ENCODE data around the gene GPATCH8. TPM values are rescaled to one million over a fixed set of nuclear protein-coding genes. Genes with fewer than 3 reads are reported as not detected.

Gene GPATCH8
- total and polyA plus RNA-seq, 2 of the 8 experiments (the other 6 are each of a cell fraction or from before 2014, with no cell fraction given), result 20.5 to 58.1 TPM

DNA sequence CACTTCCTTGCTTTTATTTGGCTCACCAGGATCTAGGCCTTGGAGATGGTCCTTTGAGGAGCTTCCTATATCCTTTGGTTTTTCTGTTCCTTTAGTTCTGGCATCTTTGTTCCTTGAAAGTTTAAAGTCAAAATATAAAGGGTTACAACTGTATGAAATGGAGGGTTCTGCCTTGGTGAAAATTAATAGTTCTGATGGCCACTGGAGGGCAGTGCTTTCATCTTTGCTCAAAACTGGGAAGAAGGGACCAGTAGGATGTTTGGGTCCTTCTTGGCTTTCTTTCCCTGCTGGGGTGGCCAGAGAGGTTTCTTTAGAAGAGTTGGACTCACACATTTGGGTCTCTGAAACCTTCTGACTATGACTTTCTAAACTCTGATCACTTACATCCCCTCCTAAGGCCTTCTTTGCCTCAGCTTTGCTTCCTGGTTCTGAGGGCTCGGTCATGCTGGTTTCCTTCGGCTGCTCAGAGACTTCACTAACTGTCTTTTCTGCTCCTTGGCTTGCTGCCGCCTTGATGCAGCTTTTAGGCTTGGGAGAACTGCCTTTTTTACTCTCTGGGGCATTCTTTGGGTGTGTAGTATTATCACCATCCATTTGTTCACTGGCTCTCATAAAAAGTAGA, 102.9 kb downstream of the GPATCH8 start:
- Histone ChIP-seq H4K5ac (ENCODE audit: insufficient read length, low read depth, low read length) (no peak overlapping the region), H3K36me3 (ENCODE audit: control insufficient read depth in 2 of 4, insufficient read depth in 4 of 4, low read length in 3 of 4) (peaks cover 21 to 42% (median 33%) of the 10 kb centered on the region in 4 experiments; a peak in 7 of 8 replicates), H3K4ac (replicated peaks; ENCODE audit: insufficient read length, low read depth, low read length) (no peak overlapping the region), H2AFZ (ENCODE audit: low read length) (no peak overlapping the region), H4K20me1 (replicated peaks in 1 of 2; ENCODE audit: control insufficient read depth in 1 of 2, insufficient read depth in 2 of 2, low read length in 2 of 2) (peaks cover 0 to 2% of the 10 kb centered on the region in 2 experiments), H4K8ac (ENCODE audit: extremely low read depth, insufficient read depth, low read length) (no peak overlapping the region), H3K18ac (ENCODE audit: extremely low read depth, low read length) (no peak overlapping the region), H2BK120ac (replicated peaks; ENCODE audit: low read depth, low read length) (no peak overlapping the region), H3K27me3 (replicated peaks in 1 of 4; ENCODE audit: control insufficient read depth in 3 of 4, extremely low read depth in 1 of 4, insufficient read depth in 3 of 4, low read length in 3 of 4) (no peaks in the 10 kb centered on the region), H3K4me3 (ENCODE audit: extremely low read depth in 1 of 4, insufficient read depth in 2 of 4, low read depth in 3 of 4, low read length in 4 of 4) (no peak overlapping the region), H4K91ac (replicated peaks; ENCODE audit: insufficient read length, low read length) (no peak overlapping the region), H3K4me1 (replicated peaks in 1 of 4; ENCODE audit: control insufficient read depth in 3 of 4, insufficient read depth in 4 of 4, low read length in 3 of 4) (no peaks in the 10 kb centered on the region), H3K14ac (ENCODE audit: insufficient read length) (no peak overlapping the region), H2BK20ac (ENCODE audit: low read length) (no peak overlapping the region), H3K27ac (ENCODE audit: low read depth, low read length) (no peak overlapping the region), H3K23me2 (ENCODE audit: low read depth, low read length) (no peaks in the 10 kb centered on the region), H2BK12ac (ENCODE audit: low read depth, low read length) (no peak overlapping the region), H3K79me1 (ENCODE audit: low read depth, low read length) (no peaks in the 10 kb centered on the region), H2BK15ac (ENCODE audit: low read length) (no peak overlapping the region), H3K9ac (replicated peaks in 1 of 4; ENCODE audit: extremely low read depth in 1 of 4, low read depth in 3 of 4, low read length in 3 of 4) (no peak overlapping the region), H3K23ac (ENCODE audit: insufficient read length) (no peak overlapping the region), H3K56ac (replicated peaks; ENCODE audit: insufficient read length, low read depth, low read length) (no peak overlapping the region), H3K9me3 (ENCODE audit: insufficient read depth in 2 of 2, low read depth in 1 of 2, low read length in 1 of 2) (no peaks in the 10 kb centered on the region), H2AK5ac (ENCODE audit: low read depth, low read length) (no peak overlapping the region), H3K4me2 (ENCODE audit: insufficient read depth in 1 of 2, low read depth in 2 of 2, low read length in 2 of 2) (no peak overlapping the region), H2BK5ac (ENCODE audit: low read depth, low read length) (no peak overlapping the region), H3K79me2 (ENCODE audit: control insufficient read depth in 1 of 2, insufficient read depth in 2 of 2, low read length in 2 of 2) (no peaks in the 10 kb centered on the region)
- WGBS, 2 experiments (ENCODE audit: extremely low coverage in 1 of 2, insufficient coverage in 1 of 2, insufficient read length in 1 of 2, insufficient replicate concordance in 2 of 2, low coverage in 1 of 2, low lambda C conversion rate in 2 of 2, missing lambda C conversion rate in 1 of 2), result 94% methylated on average over 3 of the region's 3 CpGs; no CpG with 5 or more reads in 1 of the 2 experiments
- peak; percentile 57 for FAIRE-seq
- peak in 1 of 2 experiments; percentile 43 for DNase-seq (ENCODE audit: low read depth in 1 of 2, low spot score in 2 of 2)
- ChIA-PET POLR2A (ENCODE audit: partially characterized antibody) (no interaction called here), CTCF (ENCODE audit: partially characterized antibody) (interaction anchor here (0.6 to 4.4 kb wide), 23 partner anchors 10 to 270 kb away, joined by 3 to 29 read pairs (median 3); partner anchors contain the start of gene ITGA2B)
- TF ChIP-seq SAP30 (IDR thresholded peaks at IDR 0.05; ENCODE audit: insufficient read depth, insufficient replicate concordance, low read length) (no peak), EGR1 (IDR thresholded peaks at IDR 0.05; ENCODE audit: borderline replicate concordance, low read depth, low read length) (no peak), RAD21 (IDR thresholded peaks at IDR 0.05 in 1 of 2, conservative IDR thresholded peaks at IDR 0.05 in 1 of 2; ENCODE audit: low read depth in 2 of 2, low read length in 2 of 2) (peak; percentile 54 to 62), ASH2L (IDR thresholded peaks at IDR 0.05; ENCODE audit: low read length) (no peak)
- TF ChIP-seq, protein P1, sequence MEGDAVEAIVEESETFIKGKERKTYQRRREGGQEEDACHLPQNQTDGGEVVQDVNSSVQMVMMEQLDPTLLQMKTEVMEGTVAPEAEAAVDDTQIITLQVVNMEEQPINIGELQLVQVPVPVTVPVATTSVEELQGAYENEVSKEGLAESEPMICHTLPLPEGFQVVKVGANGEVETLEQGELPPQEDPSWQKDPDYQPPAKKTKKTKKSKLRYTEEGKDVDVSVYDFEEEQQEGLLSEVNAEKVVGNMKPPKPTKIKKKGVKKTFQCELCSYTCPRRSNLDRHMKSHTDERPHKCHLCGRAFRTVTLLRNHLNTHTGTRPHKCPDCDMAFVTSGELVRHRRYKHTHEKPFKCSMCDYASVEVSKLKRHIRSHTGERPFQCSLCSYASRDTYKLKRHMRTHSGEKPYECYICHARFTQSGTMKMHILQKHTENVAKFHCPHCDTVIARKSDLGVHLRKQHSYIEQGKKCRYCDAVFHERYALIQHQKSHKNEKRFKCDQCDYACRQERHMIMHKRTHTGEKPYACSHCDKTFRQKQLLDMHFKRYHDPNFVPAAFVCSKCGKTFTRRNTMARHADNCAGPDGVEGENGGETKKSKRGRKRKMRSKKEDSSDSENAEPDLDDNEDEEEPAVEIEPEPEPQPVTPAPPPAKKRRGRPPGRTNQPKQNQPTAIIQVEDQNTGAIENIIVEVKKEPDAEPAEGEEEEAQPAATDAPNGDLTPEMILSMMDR (IDR thresholded peaks at IDR 0.05; ENCODE audit: control extremely low read depth in 1 of 3, insufficient read depth in 1 of 3, low read depth in 1 of 3, low read length in 3 of 3), result peak in 2 of 3 experiments; percentile 53 to 61; a peak in 3 of 4 replicates
- TF ChIP-seq, protein P2, sequence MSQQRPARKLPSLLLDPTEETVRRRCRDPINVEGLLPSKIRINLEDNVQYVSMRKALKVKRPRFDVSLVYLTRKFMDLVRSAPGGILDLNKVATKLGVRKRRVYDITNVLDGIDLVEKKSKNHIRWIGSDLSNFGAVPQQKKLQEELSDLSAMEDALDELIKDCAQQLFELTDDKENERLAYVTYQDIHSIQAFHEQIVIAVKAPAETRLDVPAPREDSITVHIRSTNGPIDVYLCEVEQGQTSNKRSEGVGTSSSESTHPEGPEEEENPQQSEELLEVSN (IDR thresholded peaks at IDR 0.05), result no peak

All from H1 (cell line).